Panc1 (cell line): ENCODE results near the gene ADGRL1.
"Not testable (repeated sequence)": the region's sequence is repeated elsewhere in the genome, so short reads cannot be mapped to it uniquely, and the experiment has no call there.

Experiments used
- POLR2AphosphoS5 ChIP-seq: IDR thresholded peaks from 2 replicates; pipeline ENCODE4 v1.6.1; 2012; ENCODE audit warnings: mild to moderate bottlenecking, low read depth, low read length, moderate library complexity
- SIN3A ChIP-seq: IDR thresholded peaks from 2 replicates; pipeline ENCODE4 v1.6.1; 2012; ENCODE audit warnings: low read depth, mild to moderate bottlenecking, low read length, moderate library complexity, borderline replicate concordance; ENCODE audit not compliant: insufficient read depth
- TCF7L2 ChIP-seq: IDR thresholded peaks from 2 replicates; pipeline ENCODE4 v1.6.1; 2011; ENCODE audit warnings: mild to moderate bottlenecking, low read depth, low read length, inconsistent platforms
- TF ChIP-seq, protein P1 (sequence below): fragments of 450-650 bp; IDR thresholded peaks from 2 replicates; pipeline ENCODE4 v1.5.1; 2017; ENCODE audit warnings: mild to moderate bottlenecking

DNA sequence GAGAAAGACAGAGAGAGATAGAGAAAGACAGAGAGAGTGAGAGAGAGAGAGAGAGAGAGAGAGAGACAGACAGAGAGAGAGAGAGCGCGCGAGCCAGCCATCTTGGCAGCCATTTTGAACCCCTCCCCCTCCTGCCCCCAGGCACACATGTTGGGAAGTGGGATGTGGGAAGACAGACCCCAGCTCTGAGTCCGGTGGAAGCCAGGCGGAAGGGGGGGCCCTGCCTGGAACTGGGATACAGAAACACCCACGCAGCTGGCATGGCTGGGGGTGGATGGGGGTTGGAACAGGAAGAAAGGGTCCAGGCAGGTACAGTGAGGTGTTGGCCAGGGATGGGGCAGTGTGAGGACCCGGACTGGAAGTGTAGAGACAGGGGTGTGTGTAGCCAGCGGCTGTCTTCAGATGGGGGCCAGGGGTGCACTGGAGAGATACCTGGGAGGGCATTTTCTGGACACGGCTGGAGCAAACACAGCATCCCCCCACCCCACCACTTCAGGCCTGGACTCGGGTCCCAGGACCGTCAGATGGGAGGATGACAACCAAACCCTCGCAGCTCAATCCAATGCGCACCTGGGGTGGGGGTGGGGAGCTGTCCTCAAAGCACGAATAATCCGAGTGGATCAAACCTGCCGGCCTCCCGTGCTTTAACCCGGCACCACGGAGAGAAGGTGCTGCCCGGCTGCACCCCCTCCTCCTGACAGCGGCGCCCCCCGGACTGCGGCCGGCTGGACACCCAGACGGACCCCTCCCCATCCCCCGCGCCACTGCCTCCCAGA, 1.1 kb downstream of the ADGRL1 start:
- TF ChIP-seq, protein P1, sequence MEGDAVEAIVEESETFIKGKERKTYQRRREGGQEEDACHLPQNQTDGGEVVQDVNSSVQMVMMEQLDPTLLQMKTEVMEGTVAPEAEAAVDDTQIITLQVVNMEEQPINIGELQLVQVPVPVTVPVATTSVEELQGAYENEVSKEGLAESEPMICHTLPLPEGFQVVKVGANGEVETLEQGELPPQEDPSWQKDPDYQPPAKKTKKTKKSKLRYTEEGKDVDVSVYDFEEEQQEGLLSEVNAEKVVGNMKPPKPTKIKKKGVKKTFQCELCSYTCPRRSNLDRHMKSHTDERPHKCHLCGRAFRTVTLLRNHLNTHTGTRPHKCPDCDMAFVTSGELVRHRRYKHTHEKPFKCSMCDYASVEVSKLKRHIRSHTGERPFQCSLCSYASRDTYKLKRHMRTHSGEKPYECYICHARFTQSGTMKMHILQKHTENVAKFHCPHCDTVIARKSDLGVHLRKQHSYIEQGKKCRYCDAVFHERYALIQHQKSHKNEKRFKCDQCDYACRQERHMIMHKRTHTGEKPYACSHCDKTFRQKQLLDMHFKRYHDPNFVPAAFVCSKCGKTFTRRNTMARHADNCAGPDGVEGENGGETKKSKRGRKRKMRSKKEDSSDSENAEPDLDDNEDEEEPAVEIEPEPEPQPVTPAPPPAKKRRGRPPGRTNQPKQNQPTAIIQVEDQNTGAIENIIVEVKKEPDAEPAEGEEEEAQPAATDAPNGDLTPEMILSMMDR: not testable (repeated sequence)
- TF ChIP-seq SIN3A, POLR2AphosphoS5, TCF7L2: not testable (repeated sequence)
